ENCODE results near the gene PELO.

PELO gene

GRCh38 chr5:52757527-52757926 lies 30.2 kb upstream of the PELO start:
- H3K27me3 ChIP-seq (ENCODE audit: control insufficient read depth, insufficient read depth, low read length), result no peaks in the 10 kb centered on the region
- no peaks in the 10 kb centered on the region for H3K36me3 ChIP-seq (ENCODE audit: control insufficient read depth, insufficient read depth, low read length)
- H3K9me3 ChIP-seq (ENCODE audit: control insufficient read depth, insufficient read depth, low read length), result no peaks in the 10 kb centered on the region
- no peak overlapping the region for H3K9ac ChIP-seq (ENCODE audit: low read depth, low read length)
- H3K4me3 ChIP-seq (ENCODE audit: low read depth, low read length), result no peak overlapping the region
- H3K4me1 ChIP-seq (ENCODE audit: control insufficient read depth, insufficient read depth, low read length), result no peaks in the 10 kb centered on the region

- Histone ChIP-seq H3K9me3 (ENCODE audit: control insufficient read depth, insufficient read depth, low read length) (no peaks in the 10 kb centered on the region), H3K4me1 (ENCODE audit: control insufficient read depth, insufficient read depth, low read length) (no peaks in the 10 kb centered on the region), H3K27me3 (ENCODE audit: control insufficient read depth, insufficient read depth, low read length) (no peaks in the 10 kb centered on the region), H3K4me3 (ENCODE audit: low read depth, low read length) (no peak overlapping the region), H3K9ac (ENCODE audit: low read depth, low read length) (no peak overlapping the region), H3K36me3 (ENCODE audit: control insufficient read depth, insufficient read depth, low read length) (no peaks in the 10 kb centered on the region)
Observed at GRCh38 chr5:52758014-52758413, 29.7 kb upstream of the PELO start.

GRCh38 chr5:52759331-52759730 lies 28.4 kb upstream of the PELO start:
- Histone ChIP-seq H3K36me3 (ENCODE audit: control insufficient read depth, insufficient read depth, low read length) (no peaks in the 10 kb centered on the region), H3K4me3 (ENCODE audit: low read depth, low read length) (no peak overlapping the region), H3K9me3 (ENCODE audit: control insufficient read depth, insufficient read depth, low read length) (no peaks in the 10 kb centered on the region), H3K27me3 (ENCODE audit: control insufficient read depth, insufficient read depth, low read length) (no peaks in the 10 kb centered on the region), H3K9ac (ENCODE audit: low read depth, low read length) (no peak overlapping the region), H3K4me1 (ENCODE audit: control insufficient read depth, insufficient read depth, low read length) (no peaks in the 10 kb centered on the region)

DNA sequence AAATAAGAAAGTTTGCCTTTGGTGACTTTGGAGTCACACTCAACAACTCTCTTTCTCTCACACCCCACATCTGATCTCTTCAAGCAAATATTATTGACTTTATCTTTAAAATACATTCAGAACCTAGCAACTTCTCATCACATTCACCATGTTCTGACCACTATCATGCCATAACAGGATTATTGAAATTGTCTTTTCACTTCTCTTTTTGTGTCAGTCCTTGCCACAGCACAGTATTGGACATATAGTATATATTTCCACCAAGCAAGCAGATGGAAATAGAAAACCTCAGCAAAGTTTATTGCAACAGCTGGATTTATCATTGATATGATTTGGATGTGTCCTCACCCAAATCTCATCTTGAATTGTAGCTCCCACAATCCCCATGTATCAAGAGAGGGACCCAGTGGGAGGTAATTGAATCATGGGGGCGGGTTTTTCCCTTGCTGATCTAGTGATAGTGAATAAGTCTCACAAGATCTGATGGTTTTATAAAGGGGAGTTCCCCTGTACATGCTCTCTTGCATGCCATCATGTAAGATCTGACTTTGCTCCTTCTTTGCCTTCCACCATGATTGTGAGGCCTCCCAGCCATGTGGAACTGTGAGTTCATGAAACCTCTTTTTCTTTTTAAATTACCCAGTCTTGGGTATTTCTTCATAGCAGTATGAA lies 26.9 kb upstream of the PELO start:
- no peak overlapping the region for H3K9ac ChIP-seq (ENCODE audit: low read depth, low read length)
- H3K4me1 ChIP-seq (ENCODE audit: control insufficient read depth, insufficient read depth, low read length), result no peaks in the 10 kb centered on the region
- no peaks in the 10 kb centered on the region for H3K27me3 ChIP-seq (ENCODE audit: control insufficient read depth, insufficient read depth, low read length)
- no peak overlapping the region for H3K4me3 ChIP-seq (ENCODE audit: low read depth, low read length)
- H3K36me3 ChIP-seq (ENCODE audit: control insufficient read depth, insufficient read depth, low read length), result no peaks in the 10 kb centered on the region
- no peaks in the 10 kb centered on the region for H3K9me3 ChIP-seq (ENCODE audit: control insufficient read depth, insufficient read depth, low read length)

DNA sequence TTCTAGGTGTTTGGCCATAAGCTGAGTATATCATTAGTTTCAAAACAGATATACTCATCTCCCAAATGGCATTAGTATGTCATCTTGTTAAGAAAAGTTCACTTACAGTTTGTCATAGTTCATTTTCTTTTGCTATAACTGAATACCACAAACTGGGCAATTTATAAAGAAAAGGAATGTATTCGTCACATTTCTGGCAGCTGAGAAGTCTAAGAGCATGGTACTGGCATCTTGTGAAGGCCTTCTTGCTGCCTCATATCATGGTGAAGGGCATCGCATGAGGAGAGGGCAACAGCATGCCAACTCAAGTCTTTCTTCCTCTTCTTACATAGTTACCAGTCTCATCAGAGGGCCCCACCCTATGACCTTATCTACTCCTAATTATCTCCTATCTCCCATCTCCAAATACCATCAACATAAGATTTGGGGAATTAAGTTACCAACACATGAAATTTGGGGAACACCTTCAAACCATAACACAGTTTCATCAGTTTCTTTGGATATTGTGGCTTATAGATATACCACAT lies 20.4 kb upstream of the PELO start:
- Histone ChIP-seq H3K9ac (ENCODE audit: low read depth, low read length) (no peak overlapping the region), H3K36me3 (ENCODE audit: control insufficient read depth, insufficient read depth, low read length) (no peaks in the 10 kb centered on the region), H3K27me3 (ENCODE audit: control insufficient read depth, insufficient read depth, low read length) (no peaks in the 10 kb centered on the region), H3K9me3 (ENCODE audit: control insufficient read depth, insufficient read depth, low read length) (no peaks in the 10 kb centered on the region), H3K4me1 (ENCODE audit: control insufficient read depth, insufficient read depth, low read length) (no peaks in the 10 kb centered on the region), H3K4me3 (ENCODE audit: low read depth, low read length) (no peak overlapping the region)

DNA sequence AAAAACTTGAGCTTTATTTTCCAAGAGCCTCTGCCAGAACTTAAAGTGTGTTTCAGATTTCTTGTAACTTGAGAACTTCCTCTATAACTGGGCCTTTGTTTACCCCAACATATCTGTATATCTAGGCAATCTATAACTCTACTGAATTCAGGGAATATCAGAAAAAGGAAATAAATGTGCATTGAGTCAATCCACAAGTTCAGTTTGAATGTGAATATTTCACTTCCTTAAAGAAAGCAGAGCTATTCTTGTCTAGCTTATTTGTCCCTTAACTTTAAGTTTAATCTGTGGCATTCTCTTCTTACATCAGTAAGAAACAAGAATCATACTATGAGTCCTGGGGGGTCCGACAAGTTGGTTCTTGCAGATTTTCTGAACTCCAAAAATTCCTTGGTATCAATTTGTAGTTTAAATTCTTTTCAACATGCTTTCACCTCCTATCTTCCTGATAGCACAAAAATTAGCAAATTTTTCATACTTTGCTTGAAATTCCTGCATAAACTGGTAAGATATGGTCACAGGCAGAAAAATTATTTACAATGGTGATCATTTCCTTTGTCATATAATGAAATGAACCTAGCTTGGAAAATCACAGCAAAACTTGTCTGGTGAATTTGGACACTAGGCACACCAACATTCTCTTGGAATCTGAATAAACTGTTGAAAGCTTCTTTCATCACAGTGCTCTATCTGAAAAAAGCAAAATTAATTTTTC lies 19.8 kb upstream of the PELO start:
- Histone ChIP-seq H3K4me3 (ENCODE audit: low read depth, low read length) (no peak overlapping the region), H3K9me3 (ENCODE audit: control insufficient read depth, insufficient read depth, low read length) (no peaks in the 10 kb centered on the region), H3K4me1 (ENCODE audit: control insufficient read depth, insufficient read depth, low read length) (no peaks in the 10 kb centered on the region), H3K27me3 (ENCODE audit: control insufficient read depth, insufficient read depth, low read length) (no peaks in the 10 kb centered on the region), H3K9ac (ENCODE audit: low read depth, low read length) (no peak overlapping the region), H3K36me3 (ENCODE audit: control insufficient read depth, insufficient read depth, low read length) (no peaks in the 10 kb centered on the region)

DNA sequence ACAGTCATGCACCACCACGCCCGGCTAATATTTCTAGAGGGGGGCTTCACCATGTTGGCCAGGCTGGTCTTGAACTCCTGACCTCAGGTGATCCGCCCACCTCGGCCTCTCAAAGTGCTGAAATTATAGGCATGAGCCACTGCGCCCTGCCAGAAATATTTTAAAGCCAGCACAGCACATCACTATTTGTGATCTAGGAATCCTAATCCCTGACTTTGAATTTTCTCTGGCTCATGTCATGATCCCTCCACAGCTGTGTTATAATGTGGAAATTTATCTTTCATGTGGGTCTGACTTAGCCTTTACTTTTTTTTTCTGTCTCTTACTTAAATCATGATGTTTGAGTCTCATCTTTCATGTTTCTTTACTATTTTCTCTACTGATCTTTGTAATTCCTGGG lies 18.7 kb upstream of the PELO start:
- no peaks in the 10 kb centered on the region for H3K36me3 ChIP-seq (ENCODE audit: control insufficient read depth, insufficient read depth, low read length)
- H3K9me3 ChIP-seq (ENCODE audit: control insufficient read depth, insufficient read depth, low read length), result no peaks in the 10 kb centered on the region
- no peak overlapping the region for H3K9ac ChIP-seq (ENCODE audit: low read depth, low read length)
- H3K27me3 ChIP-seq (ENCODE audit: control insufficient read depth, insufficient read depth, low read length), result no peaks in the 10 kb centered on the region
- peaks cover 2% of the 10 kb centered on the region for H3K4me1 ChIP-seq (ENCODE audit: control insufficient read depth, insufficient read depth, low read length)
- no peak overlapping the region for H3K4me3 ChIP-seq (ENCODE audit: low read depth, low read length)

DNA sequence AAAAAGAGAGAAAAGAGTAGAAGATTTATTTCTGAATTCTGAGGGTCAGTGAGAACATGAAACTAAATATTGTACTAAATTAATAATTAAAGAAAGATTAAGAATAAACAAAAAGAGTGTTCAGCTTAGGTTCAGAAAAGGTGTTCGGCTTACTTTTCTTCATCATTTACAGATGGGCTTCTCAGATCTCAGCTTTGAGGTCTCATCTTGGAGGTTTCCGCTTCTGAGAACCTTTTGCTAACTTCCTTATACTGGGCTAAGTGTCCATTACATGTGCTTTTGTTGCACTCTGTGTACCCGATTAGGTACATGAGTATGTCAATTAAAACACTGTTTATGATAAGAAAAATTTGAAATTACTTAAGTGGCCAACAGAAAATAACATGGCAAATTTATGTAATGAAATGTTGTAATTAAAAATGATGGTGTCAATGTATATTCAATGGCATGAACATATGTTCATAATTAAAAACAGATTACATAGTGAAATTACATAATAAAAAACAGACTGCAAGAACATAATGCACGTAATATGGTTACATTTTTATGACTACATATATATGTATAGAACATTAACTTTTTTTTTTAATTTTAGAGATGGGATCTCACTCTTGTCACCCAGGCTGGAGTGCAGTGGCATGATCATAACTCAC lies 17.3 kb upstream of the PELO start:
- H3K9me3 ChIP-seq (ENCODE audit: control insufficient read depth, insufficient read depth, low read length), result no peaks in the 10 kb centered on the region
- H3K4me1 ChIP-seq (ENCODE audit: control insufficient read depth, insufficient read depth, low read length), result peaks cover 3% of the 10 kb centered on the region
- no peak overlapping the region for H3K9ac ChIP-seq (ENCODE audit: low read depth, low read length)
- no peaks in the 10 kb centered on the region for H3K36me3 ChIP-seq (ENCODE audit: control insufficient read depth, insufficient read depth, low read length)
- H3K4me3 ChIP-seq (ENCODE audit: low read depth, low read length), result no peak overlapping the region
- H3K27me3 ChIP-seq (ENCODE audit: control insufficient read depth, insufficient read depth, low read length), result no peaks in the 10 kb centered on the region

DNA sequence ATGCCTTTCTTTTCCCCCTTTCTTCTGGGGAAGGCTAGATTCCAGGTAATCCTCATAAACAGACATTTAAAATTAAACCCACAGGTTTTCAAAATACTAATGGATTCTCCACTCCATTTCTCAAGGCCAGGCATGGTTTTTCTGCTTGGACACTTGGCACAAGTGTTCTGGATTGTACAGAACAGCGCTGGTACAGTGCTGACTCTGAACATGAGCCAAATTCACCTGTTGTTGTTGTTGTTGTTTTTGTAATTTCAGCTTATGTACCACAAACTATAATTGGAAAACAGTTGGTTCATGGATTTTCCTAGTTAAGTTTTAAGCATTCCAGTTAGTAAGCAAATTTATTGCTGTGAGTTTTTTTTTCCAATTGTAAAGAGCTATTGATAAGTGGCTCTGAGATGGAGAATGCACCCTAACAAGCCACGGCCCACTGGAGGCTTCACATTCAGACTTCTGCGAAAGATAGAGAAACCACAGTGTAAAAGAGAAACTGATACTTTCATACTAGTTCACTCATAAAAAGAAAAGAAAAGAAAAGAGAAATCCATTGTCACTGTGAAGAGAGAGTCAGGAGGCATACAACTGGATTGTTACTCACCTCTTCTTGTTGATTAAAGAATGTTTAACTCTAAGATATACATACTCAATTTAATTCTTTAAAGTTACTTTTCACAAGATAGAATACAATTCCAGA lies 16.2 kb upstream of the PELO start:
- Histone ChIP-seq H3K9me3 (ENCODE audit: control insufficient read depth, insufficient read depth, low read length) (no peaks in the 10 kb centered on the region), H3K27me3 (ENCODE audit: control insufficient read depth, insufficient read depth, low read length) (no peaks in the 10 kb centered on the region), H3K36me3 (ENCODE audit: control insufficient read depth, insufficient read depth, low read length) (no peaks in the 10 kb centered on the region), H3K4me3 (ENCODE audit: low read depth, low read length) (no peak overlapping the region), H3K9ac (ENCODE audit: low read depth, low read length) (no peak overlapping the region), H3K4me1 (ENCODE audit: control insufficient read depth, insufficient read depth, low read length) (peaks cover 6% of the 10 kb centered on the region)

DNA sequence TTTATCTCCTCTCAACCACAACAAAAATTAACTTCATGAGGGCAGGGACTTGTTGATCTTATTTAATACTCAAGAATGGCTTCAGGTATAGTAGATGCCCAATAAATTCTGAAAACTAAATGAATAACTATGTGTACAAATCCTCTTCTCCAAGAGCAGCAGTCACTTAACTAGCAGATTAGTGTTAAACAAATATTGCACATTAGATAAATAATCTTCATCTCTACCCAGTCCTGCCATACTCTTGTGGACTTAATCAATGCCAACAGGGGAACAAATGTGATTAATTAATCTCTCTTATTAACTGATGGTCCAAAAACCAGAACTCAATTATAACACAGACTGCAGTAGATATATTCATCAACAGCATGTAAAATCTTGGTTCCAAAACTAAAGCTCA lies 15.0 kb upstream of the PELO start:
- no peak overlapping the region for H3K4me3 ChIP-seq (ENCODE audit: low read depth, low read length)
- H3K9ac ChIP-seq (ENCODE audit: low read depth, low read length), result no peak overlapping the region
- H3K9me3 ChIP-seq (ENCODE audit: control insufficient read depth, insufficient read depth, low read length), result no peaks in the 10 kb centered on the region
- H3K27me3 ChIP-seq (ENCODE audit: control insufficient read depth, insufficient read depth, low read length), result no peaks in the 10 kb centered on the region
- no peaks in the 10 kb centered on the region for H3K36me3 ChIP-seq (ENCODE audit: control insufficient read depth, insufficient read depth, low read length)
- H3K4me1 ChIP-seq (ENCODE audit: control insufficient read depth, insufficient read depth, low read length), result peaks cover 6% of the 10 kb centered on the region

DNA sequence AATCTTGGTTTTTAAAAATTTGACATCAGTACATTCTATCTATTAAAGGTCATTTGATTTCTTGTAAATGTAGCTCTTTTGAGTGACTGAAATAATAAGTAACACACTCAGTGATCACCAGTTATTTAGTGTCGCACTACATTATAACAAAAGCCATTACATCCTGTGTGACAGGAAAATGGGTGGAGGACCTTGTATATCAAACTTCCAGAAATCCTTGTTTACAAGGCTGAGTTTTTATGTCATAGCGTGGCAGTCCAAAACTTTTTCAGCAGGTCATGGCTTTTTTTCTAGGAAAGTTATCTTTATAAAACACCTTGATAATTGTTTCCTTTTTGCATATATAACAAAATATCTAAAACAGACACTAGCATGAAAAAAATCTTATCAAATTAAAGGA lies 14.4 kb upstream of the PELO start:
- H3K27me3 ChIP-seq (ENCODE audit: control insufficient read depth, insufficient read depth, low read length), result no peaks in the 10 kb centered on the region
- no peak overlapping the region for H3K9ac ChIP-seq (ENCODE audit: low read depth, low read length)
- H3K9me3 ChIP-seq (ENCODE audit: control insufficient read depth, insufficient read depth, low read length), result no peaks in the 10 kb centered on the region
- H3K4me1 ChIP-seq (ENCODE audit: control insufficient read depth, insufficient read depth, low read length), result peaks cover 6% of the 10 kb centered on the region
- H3K4me3 ChIP-seq (ENCODE audit: low read depth, low read length), result no peak overlapping the region
- H3K36me3 ChIP-seq (ENCODE audit: control insufficient read depth, insufficient read depth, low read length), result no peaks in the 10 kb centered on the region

Measured in iPS-15b (cell line).